HL-60 (cell line): ENCODE results near the gene PTPN11.

Experiments used
- CTCF ChIP-seq: IDR thresholded peaks from one replicate; pipeline ENCODE4 v1.5.1; 2011; ENCODE audit warnings: low read length, control low read depth, inconsistent platforms; ENCODE audit not compliant: insufficient read depth
- GABPA ChIP-seq: IDR thresholded peaks from 2 replicates; pipeline ENCODE4 v1.6.1; 2012; ENCODE audit warnings: low read depth
- POLR2AphosphoS5 ChIP-seq: IDR thresholded peaks from 2 replicates; pipeline ENCODE4 v1.6.1; 2012; ENCODE audit warnings: low read depth

DNA sequence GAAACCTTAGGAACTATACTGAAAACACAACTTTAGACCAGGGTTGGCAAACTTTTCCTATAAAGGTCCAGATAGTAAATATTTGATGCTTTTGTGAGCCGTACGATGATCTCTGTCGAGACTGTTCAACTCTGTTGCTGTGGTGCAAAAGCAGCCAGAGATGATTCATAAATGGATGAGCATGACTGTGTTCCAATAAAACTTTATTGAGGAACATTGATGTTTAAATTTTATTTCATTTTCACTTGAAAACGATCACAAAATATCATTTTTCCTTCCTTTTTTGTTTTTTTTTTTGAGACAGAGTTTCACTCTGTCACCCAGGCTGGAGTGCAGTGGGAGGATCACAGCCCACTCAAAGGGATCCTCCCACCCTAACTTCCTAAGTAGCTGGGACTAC lies 105.5 kb downstream of the PTPN11 start:
- no peak for TF ChIP-seq CTCF
- no peak for TF ChIP-seq POLR2AphosphoS5
- no peak for TF ChIP-seq GABPA
